HTERT RPE-1 (cell line): ENCODE measurements around the gene ADARB2.
"Not testable (repeated sequence)": the region's sequence is repeated elsewhere in the genome, so short reads cannot be mapped to it uniquely, and the experiment has no call there.

Experiments
- in situ Hi-C: fragments of 300-500 bp; cut with MboI; formaldehyde crosslinking; loops from 4 replicates; pipeline ENCODE4 v1.14.3; 2020; ENCODE audit warnings: low sequenced_read_pairs

Gene ADARB2

GRCh38 chr10:1362589-1363445 lies 374.5 kb downstream of the ADARB2 start:
- in situ Hi-C loops, result no loop called here

- in situ Hi-C loops, result no loop called here
These were observed 375.8 kb downstream of the ADARB2 start for GRCh38 chr10:1361411-1362105.

- in situ Hi-C loops, result no loop called here
These were observed 376.7 kb downstream of the ADARB2 start for GRCh38 chr10:1360558-1361164.

- in situ Hi-C loops, result no loop called here
These were observed 377.2 kb downstream of the ADARB2 start for GRCh38 chr10:1360011-1360557.

- in situ Hi-C loops, result no loop called here
These were observed 377.7 kb downstream of the ADARB2 start for GRCh38 chr10:1359626-1359955.

DNA sequence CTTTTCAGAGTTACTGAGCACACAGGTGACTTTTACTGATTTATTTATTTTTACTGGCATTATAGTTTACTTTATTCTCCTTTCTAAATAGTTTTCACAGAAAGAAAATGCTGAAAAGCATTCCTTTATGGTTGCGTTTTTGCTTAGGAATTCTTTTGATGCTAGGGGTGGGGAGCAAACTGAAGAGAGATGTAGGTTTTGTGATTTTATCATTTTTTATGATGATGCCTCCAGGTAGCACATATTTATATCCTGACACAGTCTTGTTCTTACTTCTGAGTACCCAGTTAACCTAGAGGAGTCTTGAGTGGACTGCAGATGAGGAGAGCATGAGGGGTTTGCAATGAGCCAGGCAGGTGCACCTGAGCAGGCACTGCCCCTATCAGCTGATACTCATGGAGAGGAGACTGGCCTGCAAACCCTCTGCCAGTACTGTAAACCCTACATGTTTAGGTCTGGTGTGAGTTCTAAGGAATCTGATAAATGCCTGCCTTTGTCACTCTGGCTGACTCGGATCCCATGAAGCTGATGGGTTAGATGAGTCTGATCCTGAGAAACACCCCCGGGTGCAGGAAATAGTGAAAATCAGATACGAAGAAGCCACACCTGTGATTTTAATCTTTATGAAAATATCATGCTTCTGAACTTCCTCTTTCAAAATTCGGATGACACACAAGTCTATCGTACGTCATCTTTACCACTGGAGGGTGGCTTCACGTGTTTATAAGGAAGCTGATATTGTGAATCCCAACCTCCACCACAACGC lies 378.3 kb downstream of the ADARB2 start:
- in situ Hi-C loops, result no loop called here

- in situ Hi-C loops, result no loop called here
These were observed 379.2 kb downstream of the ADARB2 start for GRCh38 chr10:1358147-1358546.

- in situ Hi-C loops, result no loop called here
These were observed 381.0 kb downstream of the ADARB2 start for GRCh38 chr10:1356349-1356748.

DNA sequence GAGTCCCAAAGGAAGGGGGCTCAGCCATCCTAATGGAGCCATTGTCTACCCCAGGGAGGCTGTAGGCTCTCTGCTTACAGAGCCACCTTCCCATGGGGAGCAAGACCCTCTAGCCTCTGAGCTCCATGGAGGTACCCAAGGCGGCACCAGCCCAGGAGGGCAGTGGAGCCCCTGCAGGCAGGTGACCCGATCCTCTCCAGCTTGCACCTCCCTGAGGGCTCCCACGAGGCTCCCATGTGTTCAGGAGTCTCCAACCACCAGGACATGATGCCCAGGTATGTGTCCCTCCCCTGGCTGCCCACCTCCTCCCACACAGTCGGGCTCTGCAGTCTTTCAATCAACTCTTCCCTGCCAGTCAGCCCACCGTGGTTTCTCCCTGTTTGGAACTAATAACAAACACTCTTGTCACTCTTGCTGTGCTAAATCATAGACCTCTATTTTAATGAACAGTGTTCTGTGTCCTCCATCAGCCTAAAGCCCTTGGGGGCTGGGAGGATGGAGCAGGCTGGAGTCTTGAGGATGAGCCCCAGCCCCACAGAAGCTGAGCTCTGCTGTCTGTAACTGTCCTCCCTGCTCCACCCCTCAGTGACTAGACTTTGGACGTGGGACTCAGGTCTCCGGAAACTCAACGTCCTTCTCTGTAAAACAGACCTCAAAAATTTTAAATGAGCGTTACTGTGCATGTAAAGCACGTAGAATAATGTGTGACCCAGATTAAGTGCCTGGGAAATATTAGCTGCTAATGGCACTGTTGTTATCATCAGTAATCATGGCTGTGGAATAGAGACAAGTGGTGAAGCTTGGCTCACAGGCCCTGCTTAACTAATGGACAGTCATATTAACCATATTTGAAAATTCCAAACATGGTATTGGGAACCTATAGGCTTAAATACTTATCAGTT lies 382.3 kb downstream of the ADARB2 start:
- in situ Hi-C loops, result no loop called here

GRCh38 chr10:1352296-1352695 lies 385.0 kb downstream of the ADARB2 start:
- in situ Hi-C loops, result not testable (repeated sequence)

DNA sequence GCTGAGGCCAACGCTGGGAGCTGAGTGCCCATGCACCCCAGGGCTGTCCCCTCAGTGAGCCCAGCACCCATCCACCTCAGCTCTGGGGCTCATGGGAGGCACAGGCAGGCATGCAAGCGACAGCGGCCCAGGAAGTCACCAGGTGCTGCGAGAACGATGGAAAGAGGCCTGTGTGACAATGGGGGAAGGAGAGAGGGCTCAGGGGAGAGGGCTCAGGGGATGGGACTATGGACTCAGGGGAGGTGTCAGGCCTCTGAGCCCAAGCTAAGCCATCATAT lies 388.6 kb downstream of the ADARB2 start:
- in situ Hi-C loops, result no loop called here

DNA sequence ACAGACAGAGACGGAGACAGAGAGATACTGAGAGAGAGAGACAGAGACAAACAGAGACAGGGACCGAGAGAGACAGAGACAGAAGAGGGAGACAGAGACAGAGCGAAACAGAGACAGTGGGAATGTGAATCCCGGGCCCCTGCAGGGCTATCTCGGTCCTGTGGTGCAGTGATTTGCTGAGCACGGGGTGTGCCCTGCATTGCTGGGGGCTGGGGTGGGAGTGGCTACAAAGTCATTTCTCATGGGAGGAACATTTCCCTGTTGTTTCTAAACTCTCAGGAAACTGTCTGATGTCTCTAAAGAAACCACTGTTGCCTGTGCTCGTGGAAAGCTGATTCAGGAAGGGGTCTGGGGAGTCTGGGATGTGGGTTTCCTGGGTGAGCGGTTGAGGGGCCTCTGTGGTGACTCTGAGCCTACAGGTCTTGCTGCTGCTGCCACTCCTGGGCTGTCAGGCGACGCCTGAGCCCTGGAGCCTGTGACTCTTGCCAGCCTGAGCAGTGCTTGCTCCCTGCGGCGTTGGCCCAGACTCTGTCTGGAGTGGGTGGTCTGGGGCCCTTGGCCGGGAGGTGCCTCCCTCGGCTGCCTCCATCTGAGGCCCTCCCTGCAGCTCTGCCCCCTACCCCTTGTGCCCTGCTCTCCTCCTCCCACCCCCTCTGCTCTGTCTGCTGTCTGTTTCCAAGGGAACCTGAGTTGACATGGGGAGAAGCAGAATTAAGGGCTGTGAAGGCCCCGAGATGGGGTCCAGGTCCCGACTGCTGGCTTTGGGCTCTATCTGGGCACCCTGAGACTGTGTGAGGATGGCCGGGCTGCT lies 389.2 kb downstream of the ADARB2 start:
- in situ Hi-C loops, result no loop called here

GRCh38 chr10:1347525-1347924 lies 389.8 kb downstream of the ADARB2 start:
- in situ Hi-C loops, result no loop called here

GRCh38 chr10:1346201-1346600 lies 391.1 kb downstream of the ADARB2 start:
- in situ Hi-C loops, result no loop called here

DNA sequence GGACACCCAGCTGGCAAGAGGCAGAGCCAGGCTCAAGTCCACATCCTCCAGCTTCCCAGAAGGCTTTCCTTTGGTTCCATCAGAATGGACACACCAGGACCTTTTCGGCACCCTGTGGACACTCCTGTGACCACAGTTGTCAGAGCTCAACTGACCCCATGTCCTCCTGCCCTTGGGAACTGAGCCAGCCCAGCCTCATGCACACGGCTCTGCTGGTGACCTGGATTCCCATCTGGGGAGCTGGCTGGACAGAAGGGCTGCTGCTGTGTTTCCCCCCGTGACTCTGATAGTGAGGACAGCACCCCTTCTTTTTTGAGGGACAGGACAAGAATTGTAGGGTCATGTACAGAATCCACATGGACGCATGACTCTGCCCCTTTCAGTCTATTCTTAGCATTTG lies 392.0 kb downstream of the ADARB2 start:
- in situ Hi-C loops, result no loop called here

- in situ Hi-C loops, result no loop called here
These were observed 392.5 kb downstream of the ADARB2 start for GRCh38 chr10:1344846-1345245.

GRCh38 chr10:1344408-1344807 lies 392.9 kb downstream of the ADARB2 start:
- in situ Hi-C loops, result no loop called here

DNA sequence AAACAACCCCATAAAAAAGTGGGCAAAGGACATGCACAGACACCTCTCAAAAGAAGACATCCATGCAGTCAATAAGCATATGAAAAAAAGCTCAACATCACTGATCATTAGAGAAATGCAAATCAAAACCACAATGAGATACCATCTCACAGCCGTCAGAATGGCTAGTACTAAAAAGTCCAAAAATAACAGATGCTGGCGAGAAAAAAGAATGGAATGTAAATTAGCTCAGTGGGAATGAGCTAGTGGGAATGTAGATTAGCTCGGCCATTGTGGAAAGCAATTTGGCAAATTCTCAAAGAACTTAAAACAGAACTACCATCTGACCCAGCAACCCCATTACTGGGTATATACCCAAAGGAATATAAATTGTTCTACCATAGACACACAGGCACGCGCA lies 394.1 kb downstream of the ADARB2 start:
- in situ Hi-C loops, result no loop called here

GRCh38 chr10:1341052-1341451 lies 396.3 kb downstream of the ADARB2 start:
- in situ Hi-C loops, result not testable (repeated sequence)
